ENCODE results near the gene DDN. TPM values are rescaled to one million over a fixed set of nuclear protein-coding genes. Genes with fewer than 3 reads are reported as not detected.

The DDN gene
- total RNA-seq, 4 donors from 2014 or later: 26.8 to 415 (median 232) TPM

- intact Hi-C loops (cut with DNase I; ENCODE audit: low total_unique reads): no loop called here
- no peaks in the 10 kb centered on the region for H3K9me3 ChIP-seq
- TF ChIP-seq POLR2A (IDR thresholded peaks at IDR 0.05) (no peak), CTCF (IDR thresholded peaks at IDR 0.05 in 4 of 5, conservative IDR thresholded peaks at IDR 0.05 in 1 of 5) (no peak)
- H3K27ac ChIP-seq: no peak overlapping the region
- H3K4me3 ChIP-seq: peak overlapping the region; percentile 37 to 60 (median 48)
- no peaks in the 10 kb centered on the region for H3K36me3 ChIP-seq
- DNase-seq (no peak), ATAC-seq (no peak)
- in situ Hi-C loops (cut with MboI; ENCODE audit: low sequenced_read_pairs in 4 of 4): loop anchor here in 1 of 4 donors (25.0 kb wide), 1 partner anchor 117 kb away; the partner anchor contains the start of genes DDX23 and RND1
- H3K4me1 ChIP-seq: peaks cover 30 to 33% of the 10 kb centered on the region in 2 donors
- peaks cover 79 to 89% (median 84%) of the 10 kb centered on the region in 3 donors for H3K27me3 ChIP-seq
Observed at GRCh38 chr12:48978741-48979601, 20.2 kb downstream of the DDN start.

- DNase-seq (no peak), ATAC-seq (no peak)
- Histone ChIP-seq H3K27ac (no peak within 1 kb of the TSS), H3K4me1 (peaks cover 30 to 33% of the 10 kb centered on the region in 2 donors), H3K36me3 (no peaks in the 10 kb centered on the region), H3K27me3 (peaks cover 82 to 91% (median 91%) of the 10 kb centered on the region in 3 donors), H3K9me3 (no peaks in the 10 kb centered on the region), H3K4me3 (peak within 1 kb of the TSS; percentile 37 to 60 (median 48))
- in situ Hi-C loops (cut with MboI; ENCODE audit: low sequenced_read_pairs in 4 of 4) (loop anchor here in 1 of 4 donors (25.0 kb wide), 1 partner anchor 116 kb away; the partner anchor contains the start of genes DDX23 and RND1), intact Hi-C loops (cut with DNase I; ENCODE audit: low total_unique reads) (no loop called here)
- TF ChIP-seq CTCF (IDR thresholded peaks at IDR 0.05 in 4 of 5, conservative IDR thresholded peaks at IDR 0.05 in 1 of 5) (peak in 1 of 5 experiments; percentile 28), POLR2A (IDR thresholded peaks at IDR 0.05) (no peak)
Observed at GRCh38 chr12:48978291-48978740, 20.9 kb downstream of the DDN start, which contains the start of gene WNT1. Gene WNT1 (plus strand): TSS chr12:48978322. CDS start chr12:48978651, 329 bp downstream.

- in situ Hi-C loops (cut with MboI; ENCODE audit: low sequenced_read_pairs in 4 of 4): loop anchor here in 1 of 4 donors (25.0 kb wide), 1 partner anchor 115 kb away; the partner anchor contains the start of genes DDX23 and RND1
- Histone ChIP-seq H3K4me3 (peak overlapping the region in 2 of 4 donors; percentile 50 to 60), H3K27me3 (peaks cover 86 to 95% (median 94%) of the 10 kb centered on the region in 3 donors), H3K27ac (no peak overlapping the region), H3K36me3 (no peaks in the 10 kb centered on the region), H3K9me3 (no peaks in the 10 kb centered on the region), H3K4me1 (peaks cover 30 to 33% of the 10 kb centered on the region in 2 donors)
- DNase-seq (no peak), ATAC-seq (no peak)
- intact Hi-C loops (cut with DNase I; ENCODE audit: low total_unique reads): no loop called here
- TF ChIP-seq POLR2A (IDR thresholded peaks at IDR 0.05) (no peak), CTCF (IDR thresholded peaks at IDR 0.05 in 4 of 5, conservative IDR thresholded peaks at IDR 0.05 in 1 of 5) (peak; percentile 53 to 75 (median 62))
Observed at GRCh38 chr12:48977290-48978281, 21.6 kb downstream of the DDN start.

GRCh38 chr12:48973941-48974673 is 25.1 kb downstream of the DDN start:
- Histone ChIP-seq H3K36me3 (no peaks in the 10 kb centered on the region), H3K27me3 (peaks cover 86 to 96% (median 94%) of the 10 kb centered on the region in 3 donors), H3K4me3 (no peak overlapping the region), H3K27ac (no peak overlapping the region), H3K9me3 (no peaks in the 10 kb centered on the region), H3K4me1 (peaks cover 15 to 19% of the 10 kb centered on the region in 2 donors)
- in situ Hi-C loops (cut with MboI; ENCODE audit: low sequenced_read_pairs in 4 of 4): no loop called here
- DNase-seq: peak in 1 of 2 donors; percentile 39
- intact Hi-C loops (cut with DNase I; ENCODE audit: low total_unique reads): no loop called here
- peak in 1 of 2 donors; percentile 30 for ATAC-seq
- no peak for TF ChIP-seq POLR2A (IDR thresholded peaks at IDR 0.05)
- peak in 4 of 5 experiments; percentile 27 to 45 (median 34) for TF ChIP-seq CTCF (IDR thresholded peaks at IDR 0.05 in 4 of 5, conservative IDR thresholded peaks at IDR 0.05 in 1 of 5)

Data from gastrocnemius medialis (tissue), 4 donors.